ENCODE measurements around the gene GBA2. TPM values are rescaled to one million over a fixed set of nuclear protein-coding genes. Genes with fewer than 3 reads are reported as not detected.

GBA2 gene
- total RNA-seq, 1 donor from 2014 or later = 130 TPM

DNA sequence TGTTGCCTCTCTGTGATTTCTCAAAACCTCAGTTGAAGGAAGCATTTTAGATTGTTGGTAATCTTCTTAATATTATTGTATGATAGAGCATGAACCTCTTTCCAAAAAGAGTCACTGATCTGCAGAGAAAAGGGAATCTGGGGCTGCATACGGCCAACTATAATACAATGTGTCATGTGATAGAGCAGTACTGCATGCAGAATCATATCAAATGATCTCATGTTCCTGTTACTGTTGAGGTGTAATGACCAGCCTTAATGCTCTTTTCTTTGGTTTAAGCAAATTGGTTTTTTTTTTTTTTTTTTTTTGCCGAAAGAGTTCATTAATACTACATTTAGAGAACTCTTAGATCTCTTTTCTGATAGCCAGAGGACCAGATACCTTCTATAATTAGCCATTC lies 18.0 kb upstream of the GBA2 start:
- H3K4me3 Mint-ChIP-seq (ENCODE audit: low read depth) = no peak overlapping the region
- H3K4me1 Mint-ChIP-seq (ENCODE audit: low read depth) = no peaks in the 10 kb centered on the region
- no peaks in the 10 kb centered on the region for H3K27me3 Mint-ChIP-seq
- no peaks in the 10 kb centered on the region for H3K36me3 Mint-ChIP-seq (ENCODE audit: insufficient read depth)
- H3K9me3 Mint-ChIP-seq (ENCODE audit: low read depth) = no peaks in the 10 kb centered on the region
- TF ChIP-seq CTCF (IDR thresholded peaks at IDR 0.05; ENCODE audit: unreplicated experiment) = no peak
- no peak overlapping the region for H3K27ac Mint-ChIP-seq
- DNase-seq (ENCODE audit: low spot score, unreplicated experiment) = no peak

DNA sequence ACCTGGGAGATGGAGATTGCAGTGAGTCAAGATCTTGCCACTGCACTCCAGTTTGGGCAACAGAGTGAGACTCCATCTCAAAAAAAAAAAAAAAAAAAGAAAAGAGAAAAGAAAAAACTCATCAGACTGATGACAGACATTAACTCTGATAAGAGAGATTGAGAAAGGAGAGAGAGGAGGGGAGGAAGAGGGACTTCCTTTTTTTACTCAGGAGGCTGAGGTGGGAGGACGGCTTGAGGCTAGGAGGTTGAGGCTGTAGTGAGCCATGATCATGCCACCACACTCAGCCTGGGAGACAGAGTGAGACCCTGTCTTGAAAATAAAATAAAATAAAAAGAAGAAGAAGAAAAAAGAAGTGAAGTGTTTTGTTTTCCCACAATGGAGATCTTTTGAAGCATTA lies 14.8 kb upstream of the GBA2 start:
- TF ChIP-seq CTCF (IDR thresholded peaks at IDR 0.05; ENCODE audit: unreplicated experiment) = no peak
- Mint-ChIP-seq H3K4me1 (ENCODE audit: low read depth) (peaks cover 16% of the 10 kb centered on the region), H3K27ac (no peak overlapping the region)

DNA sequence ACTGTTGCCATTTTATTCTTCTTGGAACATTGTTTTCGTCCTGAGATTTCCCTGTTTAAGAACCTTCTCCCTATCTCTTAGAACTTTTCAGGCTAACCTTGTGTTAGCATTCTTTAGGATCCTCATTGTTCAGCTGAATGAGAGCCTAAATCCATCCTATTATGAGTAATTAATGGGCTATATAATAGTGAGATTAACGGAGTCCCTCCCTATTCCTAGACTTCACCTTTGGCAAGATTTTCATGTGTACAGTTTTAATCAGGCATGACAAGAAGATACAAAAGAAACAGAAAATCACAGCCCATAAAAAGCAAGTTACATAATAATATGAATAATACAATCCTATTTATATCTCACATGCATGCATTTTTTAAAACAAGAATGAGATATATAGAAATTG lies 14.2 kb upstream of the GBA2 start:
- Mint-ChIP-seq H3K4me3 (ENCODE audit: low read depth) (no peak overlapping the region), H3K4me1 (ENCODE audit: low read depth) (peaks cover 21% of the 10 kb centered on the region), H3K36me3 (ENCODE audit: insufficient read depth) (peaks cover 1% of the 10 kb centered on the region), H3K9me3 (ENCODE audit: low read depth) (no peaks in the 10 kb centered on the region), H3K27ac (no peak overlapping the region), H3K27me3 (no peaks in the 10 kb centered on the region)
- TF ChIP-seq CTCF (IDR thresholded peaks at IDR 0.05; ENCODE audit: unreplicated experiment) = no peak
- no peak for DNase-seq (ENCODE audit: low spot score, unreplicated experiment)

More for the DNA sequence above, 14.8 kb upstream of the GBA2 start:
- H3K9me3 Mint-ChIP-seq (ENCODE audit: low read depth) = no peaks in the 10 kb centered on the region
- DNase-seq (ENCODE audit: low spot score, unreplicated experiment) = no peak
- no peaks in the 10 kb centered on the region for H3K27me3 Mint-ChIP-seq
- H3K36me3 Mint-ChIP-seq (ENCODE audit: insufficient read depth) = peaks cover 1% of the 10 kb centered on the region
- no peak overlapping the region for H3K4me3 Mint-ChIP-seq (ENCODE audit: low read depth)

DNA sequence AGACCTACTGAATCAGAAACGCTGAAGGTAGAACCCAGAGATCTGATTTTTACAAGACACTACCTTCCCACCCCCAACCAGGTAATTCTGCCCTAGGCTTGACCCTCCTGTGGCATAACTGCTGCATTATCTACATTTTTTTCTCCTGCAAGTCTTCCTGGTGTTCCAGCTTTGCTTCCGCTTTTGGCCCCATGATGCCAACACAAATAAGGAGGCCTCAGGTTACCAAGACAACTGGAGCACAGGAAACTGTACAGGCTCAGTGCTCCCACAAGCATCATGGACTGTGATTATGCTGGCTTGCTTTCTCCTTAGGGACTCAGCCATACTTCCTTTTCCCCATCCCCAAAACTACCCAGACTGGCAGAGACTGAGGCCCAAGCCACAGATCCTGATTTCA lies 11.6 kb upstream of the GBA2 start:
- no peaks in the 10 kb centered on the region for H3K9me3 Mint-ChIP-seq (ENCODE audit: low read depth)
- peaks cover 30% of the 10 kb centered on the region for H3K4me1 Mint-ChIP-seq (ENCODE audit: low read depth)
- DNase-seq (ENCODE audit: low spot score, unreplicated experiment) = no peak
- H3K27me3 Mint-ChIP-seq = no peaks in the 10 kb centered on the region
- H3K27ac Mint-ChIP-seq = no peak overlapping the region
- H3K4me3 Mint-ChIP-seq (ENCODE audit: low read depth) = no peak overlapping the region
- peaks cover 1% of the 10 kb centered on the region for H3K36me3 Mint-ChIP-seq (ENCODE audit: insufficient read depth)
- TF ChIP-seq CTCF (IDR thresholded peaks at IDR 0.05; ENCODE audit: unreplicated experiment) = no peak

DNA sequence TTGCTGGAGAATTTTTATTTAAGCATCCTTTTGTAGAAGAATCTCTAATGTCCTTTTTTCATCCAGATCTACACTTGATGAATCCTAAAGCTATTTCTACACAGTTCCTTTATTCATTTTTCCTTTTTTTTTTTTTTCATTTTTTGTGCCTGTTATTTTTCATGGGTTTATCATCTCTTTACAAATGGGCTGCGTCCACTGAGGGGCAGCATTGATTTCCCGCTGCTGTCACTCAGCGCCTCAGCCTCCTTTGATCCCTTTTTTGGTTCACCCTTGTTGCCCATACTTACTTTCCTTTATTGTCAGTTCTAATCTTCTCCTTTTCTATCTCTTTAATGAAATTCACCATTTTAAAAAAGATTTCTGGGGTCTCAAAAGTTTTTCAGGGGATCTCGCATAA lies 10.8 kb upstream of the GBA2 start:
- DNase-seq (ENCODE audit: low spot score, unreplicated experiment) = no peak
- Mint-ChIP-seq H3K4me1 (ENCODE audit: low read depth) (peaks cover 30% of the 10 kb centered on the region), H3K27me3 (no peaks in the 10 kb centered on the region), H3K36me3 (ENCODE audit: insufficient read depth) (peaks cover 1% of the 10 kb centered on the region), H3K9me3 (ENCODE audit: low read depth) (no peaks in the 10 kb centered on the region), H3K27ac (peak overlapping the region; percentile 44), H3K4me3 (ENCODE audit: low read depth) (peak overlapping the region; percentile 25)
- no peak for TF ChIP-seq CTCF (IDR thresholded peaks at IDR 0.05; ENCODE audit: unreplicated experiment)

Measured in progenitor cell of endocrine pancreas (in vitro differentiated cells).